Stomach (tissue), 4 donors: Measurements from ENCODE around the gene RNF39.

Source experiments
- POLR2A ChIP-seq, 4 donors: fragments of 450-650 bp; IDR thresholded peaks; one replicate each; pipeline ENCODE4 v1.6.1; 2016; ENCODE audit warnings: antibody characterized with exemption in 4 of 4, control low read depth in 2 of 4, mild to moderate bottlenecking in 1 of 4, moderate library complexity in 1 of 4
- TF ChIP-seq, protein P1 (sequence below), 7 experiments: fragments of 450-650 bp in 4 of 7; fragments of 200-600 bp in 3 of 7; sonication (generic) in 3 of 7; IDR thresholded peaks; one replicate each; pipeline ENCODE4 v1.5.1; 2016 to 2019; ENCODE audit warnings: antibody characterized with exemption in 7 of 7, control low read depth in 2 of 7, mild to moderate bottlenecking in 1 of 7

DNA sequence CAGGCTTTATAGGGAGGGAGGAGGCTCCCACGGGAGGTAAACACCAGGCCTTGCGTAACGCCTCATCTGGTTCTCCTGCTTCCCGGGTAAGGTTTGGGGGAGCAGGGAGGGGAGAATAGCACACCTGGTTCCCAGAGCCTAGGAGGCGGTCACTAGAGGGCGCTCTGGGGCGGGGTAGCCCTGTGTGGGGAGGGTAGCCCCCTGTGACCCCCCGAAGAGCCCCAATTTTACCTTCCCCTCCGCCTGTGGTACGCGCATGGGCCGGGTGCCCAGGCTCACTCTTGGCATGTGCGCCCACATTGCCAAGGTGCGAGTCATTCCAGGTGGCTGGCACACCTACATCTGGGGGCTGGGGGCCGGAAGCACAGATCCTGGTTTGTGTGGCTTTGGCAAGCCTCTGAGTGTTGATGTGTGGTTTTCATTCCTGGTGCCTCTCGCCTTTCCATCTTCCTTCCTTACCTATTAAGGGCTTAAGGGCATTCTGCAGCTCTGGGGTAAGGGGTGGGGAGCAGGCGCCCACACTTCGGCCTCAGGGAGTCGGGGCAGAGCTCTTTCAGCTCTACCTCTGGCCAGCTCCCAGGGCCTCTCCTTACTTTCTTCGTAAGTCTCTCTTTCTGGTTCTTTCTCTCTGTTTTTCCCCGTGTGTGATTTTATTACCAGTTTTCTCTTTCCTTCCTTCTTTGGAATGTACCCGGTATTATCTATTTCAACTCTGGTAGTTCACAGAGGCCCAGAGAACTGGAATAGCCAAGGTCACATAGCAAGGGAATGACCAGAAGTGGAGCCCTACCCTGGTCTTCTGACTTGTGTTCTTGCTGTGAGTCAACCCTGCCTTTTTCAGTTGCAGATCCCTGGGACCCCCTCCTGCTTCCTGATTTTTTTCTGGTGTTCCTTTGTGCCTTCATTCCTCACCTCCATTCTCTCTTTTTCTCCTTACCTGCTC, 492 bp upstream of the RNF39 start:
- TF ChIP-seq, protein P1, sequence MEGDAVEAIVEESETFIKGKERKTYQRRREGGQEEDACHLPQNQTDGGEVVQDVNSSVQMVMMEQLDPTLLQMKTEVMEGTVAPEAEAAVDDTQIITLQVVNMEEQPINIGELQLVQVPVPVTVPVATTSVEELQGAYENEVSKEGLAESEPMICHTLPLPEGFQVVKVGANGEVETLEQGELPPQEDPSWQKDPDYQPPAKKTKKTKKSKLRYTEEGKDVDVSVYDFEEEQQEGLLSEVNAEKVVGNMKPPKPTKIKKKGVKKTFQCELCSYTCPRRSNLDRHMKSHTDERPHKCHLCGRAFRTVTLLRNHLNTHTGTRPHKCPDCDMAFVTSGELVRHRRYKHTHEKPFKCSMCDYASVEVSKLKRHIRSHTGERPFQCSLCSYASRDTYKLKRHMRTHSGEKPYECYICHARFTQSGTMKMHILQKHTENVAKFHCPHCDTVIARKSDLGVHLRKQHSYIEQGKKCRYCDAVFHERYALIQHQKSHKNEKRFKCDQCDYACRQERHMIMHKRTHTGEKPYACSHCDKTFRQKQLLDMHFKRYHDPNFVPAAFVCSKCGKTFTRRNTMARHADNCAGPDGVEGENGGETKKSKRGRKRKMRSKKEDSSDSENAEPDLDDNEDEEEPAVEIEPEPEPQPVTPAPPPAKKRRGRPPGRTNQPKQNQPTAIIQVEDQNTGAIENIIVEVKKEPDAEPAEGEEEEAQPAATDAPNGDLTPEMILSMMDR (IDR thresholded peaks at IDR 0.05): peak in 4 of 7 experiments; percentile 12 to 38 (median 20)
- TF ChIP-seq POLR2A (IDR thresholded peaks at IDR 0.05): no peak
